ENCODE data around the gene TMCC3.
"Not testable (repeated sequence)": the region's sequence is repeated elsewhere in the genome, so short reads cannot be mapped to it uniquely, and the experiment has no call there.

The TMCC3 gene

DNA sequence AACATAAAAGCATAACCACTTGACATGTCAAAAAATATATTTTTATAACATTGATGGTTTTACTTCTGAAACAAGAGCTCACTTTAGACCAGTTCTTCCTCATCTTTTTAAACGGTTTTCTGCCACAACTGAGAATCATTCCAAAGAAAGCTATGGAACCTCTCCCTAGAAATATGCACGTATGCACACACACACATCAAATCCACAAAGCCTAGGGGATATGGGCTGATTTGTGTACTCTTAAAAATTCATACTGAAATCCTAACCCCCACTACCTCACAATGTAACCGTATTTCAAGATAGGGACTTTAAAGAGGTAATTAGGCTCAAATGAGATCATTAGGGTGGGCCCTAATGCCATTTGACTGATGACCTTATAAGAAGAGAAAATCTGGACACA is 19.3 kb downstream of the TMCC3 start:
- DNase-seq: no peak

GRCh38 chr12:94628819-94629472 is 21.4 kb downstream of the TMCC3 start:
- DNase-seq: no peak

- no peak for DNase-seq
Measured at GRCh38 chr12:94628369-94628768, 22.0 kb downstream of the TMCC3 start.

GRCh38 chr12:94625531-94625930 is 24.8 kb downstream of the TMCC3 start:
- DNase-seq: no peak

DNA sequence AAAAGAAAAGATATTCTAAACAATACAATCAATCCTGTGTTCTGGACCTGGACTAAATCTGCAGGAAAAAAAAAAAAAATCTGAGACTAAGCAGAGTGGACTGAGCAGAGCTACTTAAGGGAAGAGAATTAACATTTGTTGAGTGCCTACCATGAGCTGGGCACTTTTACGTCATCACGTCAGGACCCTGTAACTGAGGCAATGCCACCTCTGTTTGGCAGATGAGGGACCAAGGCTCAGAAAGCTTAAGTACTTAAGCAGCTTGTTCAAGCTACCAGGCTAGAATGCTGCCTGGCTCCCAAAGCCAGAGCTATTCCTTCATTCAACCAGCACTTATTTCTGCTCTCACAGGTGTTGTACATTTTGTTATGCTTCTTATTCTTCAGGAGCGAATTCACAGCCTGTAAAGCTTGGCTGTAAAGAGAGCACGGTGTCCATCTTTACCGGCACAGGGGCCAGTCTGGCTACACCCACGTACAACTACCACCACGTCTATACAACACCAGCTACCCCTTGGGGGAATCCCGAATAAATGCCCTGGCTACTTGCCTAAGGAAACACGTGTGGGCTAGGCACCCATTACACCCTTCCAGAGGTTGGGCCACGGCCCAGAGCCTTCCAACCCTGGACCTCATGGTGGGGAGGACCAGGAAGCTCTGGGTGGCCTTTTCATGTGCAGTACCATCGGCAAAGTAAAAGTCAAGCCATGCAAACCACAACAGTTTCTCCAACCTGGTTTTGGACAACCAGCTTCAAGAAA is 27.0 kb downstream of the TMCC3 start:
- no peak for DNase-seq

GRCh38 chr12:94622475-94622874 is 27.9 kb downstream of the TMCC3 start:
- DNase-seq: no peak

DNA sequence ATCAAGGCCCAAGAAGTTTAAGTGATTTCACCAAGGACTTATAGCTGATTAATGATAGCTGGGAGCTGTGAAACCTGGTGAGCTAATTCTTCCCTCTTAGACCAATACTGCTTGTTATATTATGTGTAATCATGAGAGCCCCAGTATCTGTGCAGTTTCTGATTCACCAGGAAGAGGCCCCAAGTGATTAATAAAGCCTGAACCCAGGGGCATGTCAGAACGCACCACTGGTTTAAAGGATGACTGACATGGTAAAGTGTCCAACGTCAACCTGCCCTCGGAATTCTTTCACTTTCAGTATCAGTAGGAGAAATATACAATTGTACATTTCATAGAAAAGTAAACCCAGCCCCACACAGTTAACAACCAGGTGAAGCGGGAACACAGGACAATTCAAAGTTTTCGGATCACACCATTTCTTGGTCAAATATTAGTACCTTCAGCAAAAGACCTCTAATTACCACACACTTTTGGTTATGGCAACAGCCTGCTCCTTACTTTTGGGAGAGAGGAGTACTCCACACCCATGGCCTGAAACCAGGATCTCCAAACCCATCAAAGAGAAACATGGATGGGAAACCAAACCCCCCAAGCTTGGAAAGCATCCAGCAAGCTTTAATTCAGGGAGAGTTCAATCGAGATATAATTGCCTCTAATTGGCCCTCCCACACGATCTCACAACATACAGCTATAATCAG is 28.5 kb downstream of the TMCC3 start:
- DNase-seq: peak in 1 of 2 experiments; percentile 15

GRCh38 chr12:94620621-94621020 is 29.7 kb downstream of the TMCC3 start:
- no peak for DNase-seq

DNA sequence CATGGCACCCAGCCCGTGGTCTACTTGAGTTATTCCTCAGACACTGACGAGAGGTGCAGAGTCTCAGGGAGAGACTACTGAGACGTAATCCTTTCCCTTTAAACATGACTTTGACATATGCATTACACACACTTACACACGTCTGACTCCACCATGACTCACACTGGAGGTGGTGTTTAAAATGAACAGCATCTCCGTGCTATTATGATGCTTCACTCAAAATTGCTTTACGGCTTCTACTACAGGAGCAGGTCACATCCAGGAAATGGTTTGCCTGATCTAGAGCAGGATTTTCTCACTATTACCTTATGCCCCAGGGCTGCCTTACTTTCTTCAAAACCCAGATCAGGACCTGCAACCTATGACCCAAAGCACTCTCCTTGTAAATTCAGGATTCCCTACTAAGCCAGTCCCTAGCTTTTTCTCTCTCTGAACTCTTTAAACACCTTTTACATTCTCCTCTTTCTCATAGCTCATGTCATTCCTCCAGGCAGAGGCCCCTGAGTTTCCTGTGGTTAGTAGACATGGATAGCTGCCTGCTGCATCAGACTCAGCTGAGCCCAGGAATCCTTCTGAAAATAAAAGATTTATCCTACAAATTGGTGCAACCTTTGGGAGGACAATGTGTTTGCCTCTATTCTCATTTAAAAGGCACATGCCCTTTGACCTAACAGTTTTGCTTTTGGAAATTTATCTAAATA is 31.2 kb downstream of the TMCC3 start:
- no peak for DNase-seq

DNA sequence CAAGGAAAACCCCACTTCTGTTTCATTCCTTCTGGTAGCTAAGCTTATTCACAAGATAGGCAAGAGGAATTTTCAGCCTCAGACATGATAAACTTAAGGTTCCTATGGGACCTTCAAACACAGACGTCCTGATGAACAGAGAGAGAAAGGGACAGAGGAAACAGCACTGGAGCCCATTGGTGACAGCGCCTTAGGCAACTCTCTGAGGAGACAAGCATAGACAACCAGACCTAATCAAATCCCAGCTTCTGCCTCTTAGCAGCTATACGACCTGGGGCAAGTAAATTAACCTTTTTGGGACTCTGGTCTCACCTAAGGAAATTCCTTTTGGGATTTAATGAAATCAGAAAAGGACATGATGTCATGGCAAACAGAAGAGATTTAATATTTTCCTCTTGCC is 33.3 kb downstream of the TMCC3 start:
- no peak for DNase-seq

DNA sequence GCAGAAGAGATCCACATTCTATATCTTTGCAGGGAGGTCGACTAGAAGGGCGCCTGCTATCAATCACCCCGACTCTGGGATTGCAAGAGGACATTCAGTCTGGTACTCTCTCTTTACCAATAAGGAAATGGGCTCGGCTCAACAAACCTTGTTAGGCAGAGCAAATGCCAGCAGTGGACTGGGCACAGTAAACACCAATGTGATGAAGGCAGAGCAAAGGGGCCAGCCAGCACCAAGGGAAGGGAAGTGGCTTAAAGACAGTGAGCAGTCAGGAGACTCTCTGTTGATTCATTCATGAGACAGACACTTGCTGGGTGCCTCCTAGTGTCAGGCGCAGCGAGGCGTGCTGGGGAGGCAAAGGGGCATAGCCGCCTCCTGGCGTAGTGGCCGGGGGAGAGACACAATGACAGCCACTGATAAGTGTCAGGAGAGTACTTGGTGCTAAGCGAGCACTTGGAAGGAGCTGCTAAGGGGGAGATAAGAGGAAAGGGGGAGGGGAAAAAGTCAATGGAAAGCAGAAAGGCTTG is 34.1 kb downstream of the TMCC3 start:
- DNase-seq: no peak

GRCh38 chr12:94615260-94616181 is 34.8 kb downstream of the TMCC3 start:
- DNase-seq: no peak

DNA sequence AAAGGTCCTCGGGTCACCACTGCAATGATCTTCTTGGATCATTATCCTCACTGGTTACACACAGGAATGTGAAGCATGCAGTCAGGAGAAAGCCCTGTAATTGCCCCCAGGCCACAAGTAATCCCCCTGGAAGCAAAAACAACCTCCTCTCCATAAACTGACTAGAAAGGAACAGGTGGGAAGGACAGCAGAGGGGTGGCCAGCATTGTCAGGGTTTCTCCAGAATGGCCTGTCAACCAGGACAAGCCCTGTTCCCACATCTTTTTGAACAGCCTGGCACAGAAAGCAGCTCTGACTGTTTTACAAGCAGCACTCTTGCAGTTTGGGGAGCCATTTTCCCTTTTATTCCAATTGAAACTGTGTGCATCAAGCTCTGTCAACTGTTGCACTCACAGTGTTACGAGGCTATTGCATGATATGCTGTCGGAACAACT is 36.1 kb downstream of the TMCC3 start:
- DNase-seq: no peak

GRCh38 chr12:94609917-94610443 is 40.4 kb downstream of the TMCC3 start:
- no peak for DNase-seq

DNA sequence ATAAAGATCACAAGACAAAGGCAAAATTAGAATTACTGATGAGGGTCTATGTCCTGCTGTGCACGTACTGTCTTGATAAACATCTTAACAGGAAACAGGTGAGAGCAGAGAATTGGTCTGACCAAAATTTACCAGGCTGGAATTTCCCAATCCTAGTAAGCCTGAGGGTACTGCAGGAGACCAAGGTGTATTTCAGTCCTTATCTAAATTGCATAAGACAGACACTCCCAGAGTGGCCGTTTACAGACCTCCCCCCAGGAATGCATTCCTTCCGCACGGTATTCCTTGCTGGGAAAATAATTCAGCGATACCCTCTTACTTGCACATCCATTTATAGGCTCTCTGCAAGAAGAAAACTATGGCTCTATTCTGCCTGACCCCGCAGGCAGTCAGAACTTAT is 43.5 kb downstream of the TMCC3 start:
- not testable (repeated sequence) for DNase-seq

- DNase-seq: no peak
Measured at GRCh38 chr12:94604366-94604698, 46.0 kb downstream of the TMCC3 start.

GRCh38 chr12:94603434-94604365 is 46.7 kb downstream of the TMCC3 start:
- peak; percentile 37 to 47 for DNase-seq

DNA sequence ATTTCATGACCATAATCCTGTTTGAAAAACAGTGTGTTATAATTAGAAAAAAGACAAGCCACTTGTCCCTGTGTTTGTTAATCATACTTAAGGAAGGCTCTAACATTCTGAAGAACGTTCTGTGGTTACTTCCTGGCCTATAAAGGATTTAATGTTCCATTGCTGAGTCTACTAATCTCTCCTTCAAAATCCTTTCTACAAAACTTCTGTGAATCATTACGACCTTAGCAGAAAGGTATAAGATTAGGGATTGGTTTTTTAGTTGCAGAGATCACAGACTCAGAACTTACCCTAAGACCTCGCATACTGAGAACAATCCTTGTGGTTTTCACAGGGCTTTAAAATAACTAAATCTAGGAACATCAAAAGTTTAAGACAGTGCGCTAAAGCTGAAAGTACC is 48.3 kb downstream of the TMCC3 start:
- DNase-seq: no peak

- not testable (repeated sequence) for DNase-seq
Measured at GRCh38 chr12:94601307-94601706, 49.0 kb downstream of the TMCC3 start.

DNA sequence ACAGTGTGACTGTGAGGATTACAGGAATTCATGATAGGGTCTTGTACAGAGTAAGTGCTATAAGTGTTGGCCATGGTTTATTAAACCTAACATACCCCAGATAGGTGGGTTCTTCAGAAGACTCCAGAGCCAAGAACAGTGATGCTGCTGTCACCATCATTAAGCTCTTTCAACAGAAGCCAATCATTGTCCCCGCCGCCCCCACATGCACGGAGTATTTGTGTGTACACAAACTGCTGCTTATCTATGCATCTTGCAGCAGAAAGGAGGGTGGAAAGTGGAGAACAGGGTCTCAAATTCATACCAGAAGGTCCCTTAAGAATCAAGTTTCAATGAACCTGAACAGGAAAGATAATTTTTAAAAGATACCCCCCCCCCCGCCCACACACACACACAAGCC is 51.2 kb downstream of the TMCC3 start:
- no peak for DNase-seq

GRCh38 chr12:94597268-94597667 is 53.1 kb downstream of the TMCC3 start:
- DNase-seq: no peak

Measured in activated CD4-positive, alpha-beta T cell treated with anti-CD3 and anti-CD28 coated beads, Interleukin-2, amount 50 U/mL, for 4 hours (primary cell).